Liver (tissue), 9 donors: Measurements from ENCODE around the gene CD300LG. TPM values are rescaled to one million over a fixed set of nuclear protein-coding genes. Genes with fewer than 3 reads are reported as not detected.

Experiments
- DNase-seq: peaks from one replicate; pipeline ENCODE4 v3.0.0-alpha.2; 2017; ENCODE audit warnings: low spot score
- H3K27ac ChIP-seq, 2 donors: one replicate each; pipeline ENCODE4 v1.7.0; 2013; ENCODE audit warnings: inconsistent platforms in 2 of 2, low read length in 2 of 2, control low read depth in 1 of 2, low read depth in 1 of 2, mild to moderate bottlenecking in 1 of 2
- H3K27me3 ChIP-seq, 4 donors: one replicate each; pipeline versions ENCODE4 v1.6.1 to v1.7.0; 2013; ENCODE audit warnings: low read length in 3 of 4, inconsistent platforms in 1 of 4, mild to moderate bottlenecking in 1 of 4, moderate library complexity in 1 of 4; ENCODE audit not compliant: control insufficient read depth in 4 of 4, insufficient read depth in 4 of 4
- H3K36me3 ChIP-seq, 4 donors: one replicate each; pipeline versions ENCODE4 v1.6.1 to v1.7.0; 2013; ENCODE audit warnings: low read length in 3 of 4, mild to moderate bottlenecking in 3 of 4, low read depth in 1 of 4, moderate library complexity in 1 of 4; ENCODE audit not compliant: control insufficient read depth in 4 of 4, insufficient read depth in 3 of 4
- H3K4me1 ChIP-seq, 4 donors: one replicate each; pipeline versions ENCODE4 v1.6.1 to v1.7.0; 2013; ENCODE audit warnings: low read length in 3 of 4, mild to moderate bottlenecking in 3 of 4, moderate library complexity in 1 of 4; ENCODE audit not compliant: control insufficient read depth in 4 of 4, insufficient read depth in 4 of 4
- H3K4me3 ChIP-seq, 3 donors: one replicate each; pipeline versions ENCODE4 v1.6.1 to v1.7.0; 2013; ENCODE audit warnings: low read length in 3 of 3, control low read depth in 1 of 3, low read depth in 1 of 3, mild to moderate bottlenecking in 1 of 3
- H3K9ac ChIP-seq, 2 donors: one replicate each; pipeline ENCODE4 v1.7.0; 2013; ENCODE audit warnings: low read length in 2 of 2, mild to moderate bottlenecking in 2 of 2, moderate library complexity in 2 of 2, control low read depth in 1 of 2, low read depth in 1 of 2
- H3K9me3 ChIP-seq, 4 donors: one replicate each; pipeline versions ENCODE4 v1.6.1 to v1.7.0; 2013; ENCODE audit warnings: low read length in 3 of 4; ENCODE audit not compliant: control insufficient read depth in 4 of 4
- CTCF ChIP-seq: fragments of 150-350 bp; IDR thresholded peaks from 2 replicates; pipeline ENCODE4 v1.5.1; 2017; ENCODE audit warnings: improper control_type of control experiment, low read depth, low read length; ENCODE audit not compliant: missing input control
- EGR1 ChIP-seq, 2 donors: IDR thresholded peaks; 2 replicates each; pipeline ENCODE4 v1.6.1; 2016 to 2018; ENCODE audit warnings: antibody characterized with exemption in 2 of 2, low read depth in 2 of 2
- FOXA1 ChIP-seq: IDR thresholded peaks from 2 replicates; pipeline ENCODE4 v1.6.1; 2016; ENCODE audit warnings: antibody characterized with exemption
- FOXA2 ChIP-seq: IDR thresholded peaks from 2 replicates; pipeline ENCODE4 v1.6.1; 2016; ENCODE audit warnings: antibody characterized with exemption
- GABPA ChIP-seq, 2 donors: IDR thresholded peaks in 1 of 2; conservative IDR thresholded peaks in 1 of 2; 2 replicates each; pipeline ENCODE4 v1.6.1; 2016; ENCODE audit warnings: antibody characterized with exemption in 2 of 2, mild to moderate bottlenecking in 1 of 2, moderate library complexity in 1 of 2
- HNF4A ChIP-seq, 2 donors: conservative IDR thresholded peaks; 2 replicates each; pipeline ENCODE4 v1.6.1; 2016; ENCODE audit warnings: antibody characterized with exemption in 2 of 2, mild to moderate bottlenecking in 2 of 2
- HNF4G ChIP-seq: IDR thresholded peaks from 2 replicates; pipeline ENCODE4 v1.6.1; 2016; ENCODE audit warnings: antibody characterized with exemption
- JUND ChIP-seq, 2 donors: IDR thresholded peaks; 2 replicates each; pipeline ENCODE4 v1.6.1; 2016; ENCODE audit warnings: antibody characterized with exemption in 2 of 2
- MAX ChIP-seq: IDR thresholded peaks from 2 replicates; pipeline ENCODE4 v1.6.1; 2016; ENCODE audit warnings: antibody characterized with exemption
- NR2F2 ChIP-seq: IDR thresholded peaks from 2 replicates; pipeline ENCODE4 v1.6.1; 2016; ENCODE audit warnings: antibody characterized with exemption
- RAD21 ChIP-seq, 2 donors: IDR thresholded peaks; 2 replicates each; pipeline ENCODE4 v1.6.1; 2016; ENCODE audit warnings: antibody characterized with exemption in 2 of 2, mild to moderate bottlenecking in 2 of 2
- REST ChIP-seq: IDR thresholded peaks from 2 replicates; pipeline ENCODE4 v1.6.1; 2016; ENCODE audit warnings: antibody characterized with exemption, mild to moderate bottlenecking
- RXRA ChIP-seq, 2 donors: IDR thresholded peaks; 2 replicates each; pipeline ENCODE4 v1.6.1; 2017 to 2018; ENCODE audit warnings: antibody characterized with exemption in 2 of 2, mild to moderate bottlenecking in 1 of 2
- SP1 ChIP-seq: IDR thresholded peaks from 2 replicates; pipeline ENCODE4 v1.6.1; 2018; ENCODE audit warnings: antibody characterized with exemption, mild to moderate bottlenecking
- TAF1 ChIP-seq: conservative IDR thresholded peaks from 2 replicates; pipeline ENCODE4 v1.6.1; 2016; ENCODE audit warnings: antibody characterized with exemption, mild to moderate bottlenecking
- YY1 ChIP-seq: IDR thresholded peaks from 2 replicates; pipeline ENCODE4 v1.6.1; 2016; ENCODE audit warnings: antibody characterized with exemption, mild to moderate bottlenecking
- ZBTB33 ChIP-seq: IDR thresholded peaks from 2 replicates; pipeline ENCODE4 v1.6.1; 2016; ENCODE audit warnings: antibody characterized with exemption
- WGBS: extraction: QIAGEN DNeasy Blood & Tissue Kit; methylation state at CpG from one replicate; pipeline ENCODE4 v1.1.7; 2013; 5-methylcytosine and 5-hydroxymethylcytosine counted together
- polyA plus RNA-seq, 2 donors: library from polyadenylated mRNA; stranded (reverse) in 1 of 2; unstranded in 1 of 2; fragments of 200-250 nt in 1 of 2; fragments of >200 nt in 1 of 2; fragmentation: Nextera tagmentation in 1 of 2; extraction: Ambion mirVana in 1 of 2; gene quantifications; one replicate each; pipeline versions ENCODE4 v1.2.1 to v1.2.3, GENCODE V29; 2013 to 2015
- total RNA-seq, 2 donors: library from RNA; depleted of rRNA; stranded (reverse); fragments of >200 nt; gene quantifications; one replicate each; pipeline ENCODE4 v1.2.3, GENCODE V29; 2014
- TF ChIP-seq, protein P1 (sequence below): IDR thresholded peaks from 2 replicates; pipeline ENCODE4 v1.6.1; 2016; ENCODE audit warnings: antibody characterized with exemption
- donor health status: healthy.
- donor health status: healthy.
- donor health status: healthy.
- donor health status: healthy.
- donor health status: healthy.

Gene CD300LG
- total and polyA plus RNA-seq, 4 donors: 0.14 to 0.58 (median 0.20) TPM

DNA sequence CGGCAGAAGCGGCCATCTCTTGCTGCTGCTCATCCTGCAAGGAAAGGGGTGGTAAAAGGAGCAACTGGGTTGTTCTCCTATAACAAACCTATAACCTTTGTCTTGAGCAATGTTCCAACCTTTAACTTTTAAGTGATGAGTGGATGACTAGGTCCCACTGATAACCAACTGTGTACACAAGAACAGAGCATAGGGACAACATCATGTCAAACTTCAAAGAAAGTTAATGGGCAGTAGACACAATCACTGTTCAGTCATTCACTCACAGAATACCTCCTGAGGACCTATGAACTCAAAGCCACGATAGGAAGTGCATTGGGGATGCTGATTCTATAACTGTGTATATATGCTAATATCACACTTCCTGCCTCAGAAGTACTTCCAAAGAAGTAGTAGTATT lies 45.1 kb upstream of the CD300LG start:
- Histone ChIP-seq H3K27me3 (no peaks in the 10 kb centered on the region), H3K4me3 (no peak overlapping the region), H3K4me1 (no peaks in the 10 kb centered on the region), H3K27ac (no peak overlapping the region), H3K9me3 (no peaks in the 10 kb centered on the region), H3K36me3 (no peaks in the 10 kb centered on the region), H3K9ac (no peak overlapping the region)
- WGBS: 78% methylated on average over 3 of the region's 3 CpGs
- TF ChIP-seq HNF4A (conservative IDR thresholded peaks at IDR 0.05) (no peak), YY1 (no peak), ZBTB33 (no peak), FOXA2 (no peak), HNF4G (no peak), RXRA (IDR thresholded peaks at IDR 0.05) (no peak), NR2F2 (no peak), FOXA1 (no peak), JUND (IDR thresholded peaks at IDR 0.05) (no peak), TAF1 (no peak), RAD21 (IDR thresholded peaks at IDR 0.05) (no peak), EGR1 (IDR thresholded peaks at IDR 0.05; ENCODE audit: low read depth in 2 of 2) (no peak), CTCF (no peak), MAX (no peak)
- DNase-seq: no peak

DNA sequence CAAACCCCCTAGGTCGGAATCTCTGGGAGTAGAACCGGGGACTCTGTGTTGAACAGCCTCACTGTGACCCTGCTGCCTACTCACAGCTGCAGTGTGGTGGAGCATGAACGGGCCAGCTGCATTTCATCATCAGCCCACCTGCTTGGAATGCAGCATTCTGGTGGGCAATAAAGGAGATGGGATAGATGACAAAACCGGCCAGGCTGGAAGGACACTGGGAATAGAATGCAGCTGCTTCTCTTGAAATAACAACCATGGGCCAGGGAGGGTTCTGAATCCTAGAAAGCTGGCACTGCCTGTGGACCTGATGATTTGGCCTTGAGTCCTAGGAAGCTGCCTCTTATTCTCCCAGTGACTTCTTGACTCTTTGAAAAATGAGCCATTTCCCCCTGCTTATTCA lies 43.2 kb upstream of the CD300LG start:
- Histone ChIP-seq H3K9ac (no peak overlapping the region), H3K27me3 (no peaks in the 10 kb centered on the region), H3K27ac (no peak overlapping the region), H3K4me1 (no peaks in the 10 kb centered on the region), H3K36me3 (no peaks in the 10 kb centered on the region), H3K4me3 (no peak overlapping the region), H3K9me3 (no peaks in the 10 kb centered on the region)
- 90% methylated on average over 4 of the region's 4 CpGs for WGBS
- DNase-seq: no peak
- no peak for TF ChIP-seq JUND (IDR thresholded peaks at IDR 0.05)
- no peak for TF ChIP-seq GABPA (IDR thresholded peaks at IDR 0.05 in 1 of 2, conservative IDR thresholded peaks at IDR 0.05 in 1 of 2)
- no peak for TF ChIP-seq RXRA (IDR thresholded peaks at IDR 0.05)

- Histone ChIP-seq H3K27ac (no peak overlapping the region), H3K9ac (no peak overlapping the region), H3K27me3 (no peaks in the 10 kb centered on the region), H3K4me3 (no peak overlapping the region), H3K9me3 (no peaks in the 10 kb centered on the region), H3K4me1 (no peaks in the 10 kb centered on the region), H3K36me3 (no peaks in the 10 kb centered on the region)
- no peak for DNase-seq
- TF ChIP-seq REST: no peak
- TF ChIP-seq NR2F2: no peak
- TF ChIP-seq FOXA2: no peak
- no peak for TF ChIP-seq GABPA (IDR thresholded peaks at IDR 0.05 in 1 of 2, conservative IDR thresholded peaks at IDR 0.05 in 1 of 2)
- no peak for TF ChIP-seq HNF4A (conservative IDR thresholded peaks at IDR 0.05)
- TF ChIP-seq, protein P1, sequence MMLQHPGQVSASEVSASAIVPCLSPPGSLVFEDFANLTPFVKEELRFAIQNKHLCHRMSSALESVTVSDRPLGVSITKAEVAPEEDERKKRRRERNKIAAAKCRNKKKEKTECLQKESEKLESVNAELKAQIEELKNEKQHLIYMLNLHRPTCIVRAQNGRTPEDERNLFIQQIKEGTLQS: no peak
- no peak for TF ChIP-seq MAX
- no peak for TF ChIP-seq SP1
- TF ChIP-seq EGR1 (IDR thresholded peaks at IDR 0.05; ENCODE audit: low read depth in 2 of 2): no peak
- no peak for TF ChIP-seq HNF4G
- no peak for TF ChIP-seq JUND (IDR thresholded peaks at IDR 0.05)
- no peak for TF ChIP-seq RXRA (IDR thresholded peaks at IDR 0.05)
- no peak for TF ChIP-seq FOXA1
Observed at GRCh38 chr17:43805117-43805516, 41.9 kb upstream of the CD300LG start.
